NCI-H1417 treated with DMSO at 0.1 percent for 48 hours (cell line): ENCODE measurements around the gene ANKRD39.

Source experiments
- DNase-seq: peaks from one replicate; lab custom pipeline; 2025; lab: John Stamatoyannopoulos, UW

Gene ANKRD39

DNA sequence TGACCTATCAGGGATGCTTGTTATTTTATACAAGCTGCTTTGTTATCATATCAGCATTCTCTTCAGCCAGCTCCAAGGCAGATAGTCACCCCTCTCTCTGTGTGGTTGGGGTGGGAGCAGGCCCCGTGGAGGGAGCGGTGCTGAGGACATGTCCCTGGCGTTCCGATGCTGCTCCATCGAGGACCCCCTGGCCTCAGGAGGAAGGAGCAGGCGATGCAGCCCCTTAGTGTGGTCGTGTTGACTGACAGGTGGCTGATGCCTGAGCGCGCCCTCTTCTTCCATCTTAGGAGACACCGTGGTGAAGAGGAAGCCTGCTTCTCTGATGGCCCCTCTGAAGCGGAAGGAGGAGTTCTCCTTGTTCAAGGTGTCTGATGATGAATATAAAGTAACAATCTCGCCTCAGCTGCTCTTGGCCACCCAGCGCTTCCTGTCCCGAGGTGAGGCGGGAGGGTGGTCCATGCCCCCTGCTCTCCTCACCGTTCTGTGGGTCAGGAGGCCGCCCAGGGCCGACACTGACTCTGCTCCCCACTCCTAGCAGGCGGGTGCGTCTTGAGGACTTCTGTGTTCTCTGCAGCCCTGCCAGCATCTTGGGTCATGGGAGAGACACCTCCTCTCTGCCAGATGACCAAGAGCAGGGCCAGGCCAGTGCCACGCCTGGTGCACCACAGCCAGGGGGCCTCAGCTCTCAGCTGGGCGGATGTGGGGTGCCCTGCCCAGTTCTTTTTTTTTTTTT is 31.1 kb downstream of the ANKRD39 start:
- no peak for DNase-seq

DNA sequence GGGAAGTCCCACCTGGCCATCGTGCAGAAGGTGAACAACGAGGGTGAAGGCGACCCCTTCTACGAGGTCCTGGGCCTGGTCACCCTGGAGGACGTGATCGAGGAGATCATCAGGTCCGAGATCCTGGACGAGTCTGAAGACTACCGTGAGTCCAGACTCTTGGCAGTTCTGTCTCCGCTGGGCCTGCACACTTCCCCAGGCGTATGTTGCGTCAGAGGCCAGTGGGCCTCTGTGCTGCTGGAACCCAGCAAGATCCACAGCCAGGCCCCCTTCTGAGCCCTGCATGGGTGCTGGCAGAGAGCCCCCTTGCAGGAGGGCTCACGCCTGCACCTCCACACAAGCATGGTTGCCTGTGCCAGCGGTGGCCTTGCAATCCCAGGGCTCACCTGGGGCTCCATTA is 32.8 kb downstream of the ANKRD39 start:
- no peak for DNase-seq

DNA sequence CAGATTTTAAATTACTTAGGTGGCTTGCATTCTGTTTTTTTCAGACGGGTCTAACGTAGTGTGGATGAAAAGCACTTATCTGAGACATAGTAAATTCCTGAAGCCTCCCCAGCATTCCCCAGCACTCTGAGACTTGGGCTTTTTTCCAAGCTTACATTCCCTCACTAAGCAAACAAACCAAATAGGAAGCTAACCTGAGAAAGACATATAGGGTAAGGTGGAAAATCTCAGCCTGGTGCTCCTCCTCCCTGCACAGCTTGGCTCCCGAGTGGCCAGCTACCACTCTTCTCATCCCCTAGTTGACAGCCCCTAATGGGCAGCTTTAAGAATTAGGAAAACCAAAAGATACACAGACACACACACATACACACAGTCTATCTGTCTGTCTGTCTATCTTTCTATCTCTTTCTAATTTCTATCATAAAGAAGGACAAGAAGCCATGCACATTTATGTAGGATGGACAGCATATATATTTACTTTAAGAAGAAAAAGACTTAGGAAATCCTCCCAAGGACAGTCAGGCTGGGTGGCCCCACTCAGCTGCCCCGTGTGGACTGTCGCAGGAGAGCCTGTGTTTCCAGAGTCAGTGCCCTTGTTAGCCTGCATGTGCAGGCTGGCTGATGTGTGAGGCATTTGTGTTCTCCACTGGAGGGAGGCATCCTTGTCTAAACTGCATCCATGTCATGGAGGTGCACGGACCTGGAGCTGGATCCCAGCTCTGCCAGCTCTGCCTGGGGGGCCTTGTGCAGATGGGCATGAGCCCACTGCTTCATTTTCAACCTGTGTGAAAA is 33.5 kb downstream of the ANKRD39 start:
- DNase-seq = no peak

DNA sequence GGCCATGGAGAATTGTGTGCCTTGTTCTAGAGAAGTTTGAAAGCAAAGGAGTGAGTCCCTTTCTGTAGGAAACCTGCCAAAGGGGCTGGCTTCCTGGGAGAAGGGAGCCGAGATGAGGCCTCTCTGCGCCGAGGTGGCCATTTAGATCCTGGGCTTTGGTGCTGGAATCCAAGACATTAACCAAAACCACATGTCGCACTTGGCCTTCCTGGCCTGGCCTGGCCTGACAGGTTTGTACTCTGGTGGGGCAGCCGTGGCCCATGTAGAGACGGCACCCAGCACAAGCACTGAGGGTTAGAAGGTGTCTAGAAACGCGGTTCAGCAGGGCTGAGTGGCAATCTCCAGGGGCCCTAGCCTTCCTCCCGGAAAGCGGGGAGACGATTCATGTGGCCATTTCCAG is 34.6 kb downstream of the ANKRD39 start:
- DNase-seq = no peak

DNA sequence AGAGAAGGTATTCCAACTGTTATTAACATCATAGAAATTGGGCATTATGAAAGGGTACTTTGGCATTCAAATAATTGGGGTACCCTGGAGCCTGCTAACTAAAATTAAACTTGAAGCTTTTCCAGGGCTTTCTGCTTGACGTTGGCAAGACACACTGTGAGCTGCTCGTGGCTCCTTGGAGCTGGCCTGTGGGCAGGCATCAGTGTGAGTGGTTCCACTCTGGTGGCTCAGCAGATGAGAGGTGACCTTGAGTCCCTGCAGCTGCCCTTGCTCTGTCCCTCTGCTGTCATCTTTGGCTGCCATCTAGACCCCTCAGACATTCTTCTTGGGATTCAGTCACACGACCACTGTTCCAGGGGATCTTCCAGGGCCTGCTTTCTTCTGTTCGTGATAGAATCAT is 35.0 kb downstream of the ANKRD39 start:
- DNase-seq = no peak

DNA sequence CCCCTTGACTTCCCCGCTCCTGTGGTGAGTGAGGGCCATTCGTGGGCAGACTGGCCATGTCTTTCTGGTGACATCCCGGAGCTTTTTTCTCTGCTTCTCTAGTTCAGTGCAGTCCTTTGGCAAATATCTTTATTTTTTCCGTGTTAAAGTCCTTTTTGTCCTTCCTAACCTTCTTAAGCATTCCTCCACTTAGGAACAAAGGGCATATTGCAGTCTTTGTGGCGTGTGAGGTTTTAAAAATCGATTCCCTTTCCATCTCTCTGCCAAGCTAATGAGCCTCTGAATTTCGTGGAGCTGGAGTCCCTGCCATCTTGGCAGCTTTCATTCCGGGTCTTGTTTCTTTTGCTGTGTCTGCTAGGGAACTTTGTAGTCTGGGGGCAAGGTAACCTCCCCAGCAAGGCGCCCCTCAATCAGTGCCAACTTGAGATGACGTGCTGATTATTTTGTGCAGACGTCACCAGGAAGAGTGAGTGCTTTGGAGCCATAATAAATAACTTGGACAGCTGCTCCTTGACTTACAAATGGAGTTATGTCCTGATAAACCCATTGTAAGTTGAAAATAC is 36.6 kb downstream of the ANKRD39 start:
- no peak for DNase-seq

DNA sequence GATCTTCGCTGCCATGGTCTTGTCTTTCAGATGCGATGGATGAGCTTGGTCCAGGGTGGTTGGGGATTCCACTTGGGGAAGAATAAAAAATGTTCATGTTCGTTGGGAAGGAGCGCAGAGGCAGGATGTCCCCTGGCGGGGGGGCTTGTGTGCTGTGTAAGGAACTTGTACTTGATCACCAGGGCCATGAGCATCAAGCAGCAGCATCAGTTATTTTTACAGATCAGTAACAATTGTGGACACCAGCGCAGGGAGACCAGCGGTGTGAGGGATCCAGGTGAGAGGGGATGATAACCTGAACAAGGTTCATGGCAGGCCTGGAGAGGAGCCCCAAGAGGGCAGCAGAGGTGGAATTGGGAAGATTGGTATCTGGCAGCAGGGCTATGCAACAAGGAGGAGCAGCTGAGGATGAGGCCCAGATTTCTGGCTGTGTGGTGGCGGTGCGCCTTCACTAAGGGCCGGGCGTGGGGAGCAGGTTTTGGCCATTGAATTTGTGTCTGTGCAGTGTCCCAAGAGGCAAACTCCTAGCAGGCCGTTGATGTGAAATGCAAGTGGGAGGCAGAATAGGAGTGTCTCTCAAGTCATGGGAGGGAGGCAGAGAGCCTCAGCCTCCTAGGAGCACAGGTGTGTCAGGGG is 37.8 kb downstream of the ANKRD39 start:
- DNase-seq = no peak

DNA sequence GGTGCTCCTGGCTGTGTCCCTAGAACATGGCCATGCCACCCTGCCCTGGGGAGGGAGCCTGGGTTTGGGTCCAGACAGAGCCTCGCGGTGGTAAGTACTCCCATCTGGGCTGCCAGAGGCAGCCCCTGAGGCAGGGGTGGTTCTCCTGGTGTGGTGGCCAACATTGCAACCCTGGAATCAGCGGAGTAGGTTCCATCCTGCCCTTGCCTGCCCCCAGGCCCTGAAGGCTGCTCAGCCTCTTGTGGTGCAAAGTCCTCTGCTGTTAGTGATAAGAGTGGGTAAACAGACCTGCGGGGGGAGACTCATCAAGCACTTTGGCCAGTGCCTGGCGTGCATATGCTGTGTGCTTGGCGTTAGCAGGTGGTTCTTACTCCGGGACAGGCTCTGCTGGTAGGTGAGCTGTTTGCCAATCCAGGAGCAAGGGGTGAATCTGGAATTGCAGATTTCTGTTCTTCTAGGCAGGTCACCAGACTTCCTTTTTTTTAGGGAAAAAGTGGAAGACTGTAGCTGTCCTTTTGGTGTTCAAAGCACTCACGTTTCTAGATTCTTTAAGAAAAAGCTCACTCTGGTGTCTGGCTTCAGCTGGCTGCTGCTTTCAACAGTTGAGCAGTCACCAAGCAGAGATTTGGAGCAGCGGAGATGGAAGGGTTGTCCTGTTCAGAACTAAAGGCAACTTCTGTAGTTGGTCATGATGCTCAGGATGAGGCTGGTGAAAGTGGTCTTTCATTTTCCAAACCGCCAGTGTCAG is 38.5 kb downstream of the ANKRD39 start:
- no peak for DNase-seq

DNA sequence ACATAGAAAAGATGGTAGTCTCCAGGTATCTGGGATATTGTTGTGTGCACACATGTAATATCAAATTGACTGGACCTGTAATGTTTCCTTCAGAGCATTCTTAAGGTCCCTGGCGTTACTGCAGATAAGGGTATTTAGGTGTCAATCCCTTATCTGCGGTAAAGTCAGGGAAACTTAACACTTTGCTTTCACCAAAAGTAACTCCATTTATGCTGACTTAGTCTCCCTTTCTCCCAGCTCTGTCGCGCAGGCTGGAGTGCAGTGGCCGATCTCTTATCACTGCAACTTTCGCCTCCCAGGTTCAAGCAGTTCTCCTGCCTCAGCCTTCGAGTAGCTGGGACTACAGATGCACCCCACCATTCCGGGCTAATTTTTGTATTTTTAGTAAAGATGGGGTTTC is 39.9 kb downstream of the ANKRD39 start:
- DNase-seq = no peak

DNA sequence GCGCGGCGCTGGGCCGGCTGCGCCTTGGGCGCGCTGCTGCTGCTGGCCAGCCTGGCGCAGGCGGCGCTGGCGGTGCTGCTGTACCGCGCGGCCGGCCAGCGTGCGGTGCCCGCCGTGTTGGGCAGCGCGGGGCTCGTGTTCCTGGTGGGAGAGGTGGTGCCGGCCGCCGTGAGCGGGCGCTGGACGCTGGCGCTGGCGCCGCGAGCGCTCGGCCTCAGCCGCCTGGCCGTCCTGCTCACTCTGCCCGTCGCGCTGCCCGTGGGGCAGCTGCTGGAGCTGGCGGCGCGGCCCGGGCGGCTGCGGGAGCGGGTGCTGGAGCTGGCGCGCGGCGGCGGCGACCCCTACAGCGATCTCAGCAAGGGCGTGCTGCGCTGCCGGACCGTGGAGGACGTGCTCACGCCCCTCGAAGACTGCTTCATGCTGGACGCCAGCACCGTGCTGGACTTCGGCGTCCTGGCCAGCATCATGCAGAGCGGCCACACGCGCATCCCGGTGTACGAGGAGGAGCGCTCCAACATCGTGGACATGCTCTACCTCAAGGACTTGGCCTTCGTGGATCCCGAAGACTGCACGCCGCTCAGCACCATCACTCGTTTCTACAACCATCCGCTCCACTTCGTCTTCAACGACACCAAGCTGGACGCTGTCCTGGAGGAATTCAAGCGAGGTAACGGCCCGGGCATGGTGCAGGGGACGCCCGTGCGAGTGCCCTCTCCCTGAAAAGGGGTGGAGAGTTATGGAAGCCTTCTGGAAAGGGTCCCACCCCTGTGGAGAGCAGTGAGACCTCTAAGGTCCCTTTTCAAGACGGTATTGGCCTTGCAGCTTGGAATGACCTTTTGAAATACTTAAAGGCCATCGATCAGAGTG is 40.7 kb downstream of the ANKRD39 start:
- no peak for DNase-seq

DNA sequence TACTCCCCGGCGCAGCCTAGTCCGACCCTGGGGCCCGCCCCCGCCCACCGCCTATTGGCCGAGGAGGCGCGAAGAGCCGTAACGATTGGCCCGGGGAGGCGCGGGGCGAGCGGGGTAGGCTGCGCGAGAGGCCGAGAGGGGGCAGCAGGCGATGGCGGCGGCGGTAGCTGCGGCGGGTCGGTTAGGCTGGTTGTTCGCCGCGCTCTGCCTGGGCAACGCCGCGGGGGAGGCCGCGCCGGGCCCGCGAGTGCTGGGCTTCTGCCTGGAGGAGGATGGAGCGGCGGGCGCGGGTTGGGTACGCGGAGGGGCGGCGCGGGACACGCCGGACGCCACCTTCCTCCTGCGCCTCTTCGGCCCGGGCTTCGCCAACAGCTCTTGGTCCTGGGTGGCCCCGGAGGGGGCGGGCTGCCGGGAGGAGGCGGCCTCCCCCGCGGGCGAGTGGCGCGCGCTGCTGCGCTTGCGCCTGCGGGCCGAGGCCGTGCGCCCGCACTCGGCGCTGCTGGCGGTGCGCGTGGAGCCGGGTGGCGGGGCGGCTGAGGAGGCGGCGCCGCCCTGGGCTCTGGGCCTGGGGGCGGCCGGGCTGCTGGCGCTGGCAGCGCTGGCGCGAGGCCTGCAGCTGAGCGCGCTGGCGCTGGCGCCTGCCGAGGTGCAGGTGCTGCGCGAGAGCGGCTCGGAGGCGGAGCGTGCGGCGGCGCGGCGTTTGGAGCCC is 41.5 kb downstream of the ANKRD39 start, which contains the start of gene CNNM3:
CNNM3 (plus strand) TSS at position 142 of the 709 bp plus-strand sequence; CDS start at position 152, 10 bp downstream.
- DNase-seq = peak; percentile 60

DNA sequence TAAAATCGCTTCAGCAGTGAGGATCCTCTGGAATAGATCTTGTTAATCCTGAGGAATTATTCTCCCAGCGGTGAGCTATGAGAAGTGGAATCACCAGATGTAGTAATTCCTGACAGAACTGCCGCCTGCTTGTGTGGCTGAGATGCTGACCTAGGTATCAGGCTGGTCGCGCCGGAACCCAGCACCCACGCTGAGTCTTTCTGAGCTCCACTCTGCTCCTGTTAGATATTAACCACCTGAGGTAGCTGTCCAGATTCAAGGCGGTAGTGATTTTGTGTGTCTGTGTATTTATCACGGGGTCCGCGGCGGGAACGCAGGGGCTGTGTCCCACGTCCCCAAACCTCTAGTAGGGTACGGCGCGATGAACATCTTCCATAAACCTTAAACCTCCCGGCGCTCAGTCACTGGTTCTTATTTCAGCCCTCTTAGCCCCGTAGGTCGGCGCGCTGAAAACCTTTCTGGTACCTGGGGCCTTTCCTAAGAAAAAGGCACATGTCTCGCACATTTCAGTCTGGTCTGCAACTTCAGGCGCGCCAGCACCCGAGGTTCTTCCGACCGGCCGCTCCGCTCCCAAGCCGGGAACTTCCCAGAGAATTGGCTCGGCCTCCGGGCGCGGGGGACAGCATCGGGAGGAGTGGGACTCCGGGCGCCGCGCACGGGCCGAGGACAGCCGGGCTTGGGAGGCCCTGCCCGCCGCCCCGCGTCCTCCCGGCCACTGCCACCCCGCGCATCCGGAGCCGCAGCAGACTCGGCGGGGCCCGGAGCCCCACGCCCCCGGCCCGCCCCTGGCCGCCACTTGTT is 42.3 kb downstream of the ANKRD39 start:
- no peak for DNase-seq

DNA sequence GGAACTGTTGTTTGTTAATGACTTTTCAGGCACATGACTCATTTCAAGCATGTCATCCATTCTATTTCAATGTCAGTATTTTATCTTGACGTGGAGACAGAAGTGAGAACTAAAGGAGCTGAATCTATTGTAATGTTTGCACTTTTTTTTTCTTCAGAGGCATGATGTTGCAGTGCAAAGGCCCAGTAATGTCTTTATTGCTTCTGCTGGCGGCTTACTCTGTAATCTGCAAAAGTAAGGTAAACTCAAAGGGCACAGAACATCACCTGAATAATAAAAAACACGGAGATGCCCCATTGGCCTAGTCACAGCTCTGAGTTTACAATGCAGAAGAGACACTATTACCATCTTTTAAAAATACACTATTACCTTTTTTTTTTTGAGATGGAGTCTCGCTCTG is 44.2 kb downstream of the ANKRD39 start:
- DNase-seq = no peak

DNA sequence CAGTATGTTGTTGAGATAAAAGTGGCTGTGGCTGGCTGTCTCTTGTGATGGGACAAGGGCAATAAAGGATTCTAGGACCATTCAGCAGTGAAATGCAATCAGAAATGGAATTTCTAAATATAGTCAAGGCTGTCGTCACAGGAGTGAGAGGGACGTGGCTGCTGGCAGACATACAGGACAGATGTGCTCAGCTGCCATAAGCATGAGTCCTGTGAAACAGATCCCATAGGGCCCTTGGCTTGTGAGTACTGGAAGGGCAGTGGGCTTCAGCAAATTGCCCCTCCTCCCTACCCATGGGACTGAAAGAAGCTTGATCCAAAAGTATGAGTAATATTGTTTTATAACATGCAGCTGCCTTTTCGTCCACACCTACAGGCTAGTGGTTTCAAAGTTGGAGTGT is 45.9 kb downstream of the ANKRD39 start:
- no peak for DNase-seq

DNA sequence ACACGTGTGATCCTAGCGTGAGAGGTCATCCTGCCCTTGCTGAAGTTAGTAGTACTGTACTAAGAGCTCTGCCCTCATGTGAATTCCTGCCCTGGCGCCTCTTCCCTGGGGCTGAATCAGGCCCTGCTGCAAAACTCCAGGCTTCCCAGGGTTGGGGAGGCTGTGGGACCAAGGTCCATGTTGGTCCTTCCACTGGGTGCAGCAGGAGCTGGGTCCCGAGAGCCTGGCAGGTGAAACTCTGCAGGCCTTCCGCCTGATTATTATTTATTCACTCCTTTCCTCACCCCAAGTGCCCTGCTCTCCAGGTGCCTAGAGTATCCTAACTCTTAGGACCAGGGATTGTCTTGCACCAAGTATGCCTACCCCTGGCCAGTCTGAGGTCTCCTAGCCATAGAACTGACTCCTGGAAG is 47.0 kb downstream of the ANKRD39 start:
- DNase-seq = no peak

DNA sequence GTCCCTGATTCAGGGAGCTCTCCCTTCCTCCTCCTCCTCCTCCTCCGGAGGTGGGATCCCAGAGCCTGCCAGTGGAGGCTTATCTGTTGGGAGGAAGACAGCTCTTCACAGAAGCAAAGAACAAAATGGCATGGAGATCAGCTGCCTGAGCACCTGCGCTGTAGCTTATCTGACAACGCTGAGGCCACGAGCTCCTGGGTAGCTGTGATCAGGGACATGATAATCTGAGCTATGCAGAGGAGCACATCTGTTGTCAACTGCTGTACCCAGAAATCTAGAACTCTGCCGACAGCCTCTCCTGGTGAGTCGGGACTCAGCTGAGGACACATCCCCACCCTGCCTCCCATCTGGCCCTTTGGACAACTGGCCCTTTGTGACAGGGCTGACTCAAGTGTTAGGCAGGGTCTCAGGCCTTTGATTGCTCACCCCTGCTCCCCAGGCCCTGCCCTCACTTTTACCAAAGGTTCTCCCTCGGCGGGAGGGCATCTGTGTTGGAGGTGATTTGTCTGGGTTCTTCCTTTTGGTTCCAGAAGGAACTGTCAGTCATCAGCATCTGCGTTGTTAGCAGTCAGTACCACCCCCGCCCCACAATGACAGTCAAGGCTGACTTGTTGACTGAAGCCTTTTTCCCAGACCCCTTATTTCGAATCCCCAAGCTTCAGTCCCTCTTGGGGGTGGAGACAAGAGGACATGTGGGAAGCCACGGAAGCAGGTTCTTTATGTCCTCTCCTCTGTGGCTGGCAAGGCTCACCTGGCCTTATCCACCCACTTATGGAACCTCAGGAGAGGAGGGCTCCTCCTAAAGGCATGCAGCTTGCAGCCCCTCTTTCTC is 47.6 kb downstream of the ANKRD39 start:
- no peak for DNase-seq

DNA sequence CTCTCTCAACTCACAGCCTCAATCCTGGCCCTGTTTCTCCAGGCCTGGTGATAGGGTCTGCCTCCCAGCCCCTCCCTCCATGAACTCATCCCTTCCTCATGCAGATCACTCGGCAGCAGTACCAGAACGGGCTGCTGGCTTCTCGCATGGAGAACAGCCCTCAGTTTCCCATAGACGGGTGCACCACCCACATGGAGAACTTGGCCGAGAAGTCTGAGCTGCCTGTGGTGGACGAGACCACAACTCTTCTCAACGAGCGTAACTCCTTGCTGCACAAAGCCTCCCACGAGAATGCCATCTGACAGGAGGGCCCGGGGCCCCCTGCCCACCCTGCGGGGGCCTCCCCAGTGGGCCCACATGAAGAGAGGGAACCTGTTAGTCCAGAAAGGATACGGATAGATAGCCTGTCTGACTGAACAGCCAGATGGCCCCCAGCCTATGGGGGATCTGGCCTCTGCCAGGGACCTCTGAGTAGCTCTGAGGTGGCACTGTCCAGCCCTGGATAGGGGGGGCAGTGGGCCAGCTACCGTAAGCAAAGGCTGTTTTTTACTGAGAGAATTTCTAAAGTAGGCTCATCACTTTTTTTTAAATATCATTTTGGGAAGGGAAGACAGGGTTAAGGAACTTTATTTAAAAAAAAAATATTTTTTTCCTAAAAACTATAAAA is 48.5 kb downstream of the ANKRD39 start:
- DNase-seq = no peak
